NT2/D1 (cell line): Measurements from ENCODE around the gene AGAP1.

Source experiments
- SUZ12 ChIP-seq: IDR thresholded peaks from 2 replicates; pipeline ENCODE4 v1.6.1; 2011; ENCODE audit not compliant: insufficient read length, insufficient read depth; ENCODE audit errors: extremely low read depth
- YY1 ChIP-seq: IDR thresholded peaks from 2 replicates; pipeline ENCODE4 v1.6.1; 2011; ENCODE audit not compliant: insufficient read length, insufficient read depth
- ZNF274 ChIP-seq: IDR thresholded peaks from 2 replicates; pipeline ENCODE4 v1.6.1; 2011; ENCODE audit warnings: mild to moderate bottlenecking, low read depth, low read length

GRCh38 chr2:235518322-235519090, 24.7 kb downstream of the AGAP1 start:
- TF ChIP-seq SUZ12 = no peak
- no peak for TF ChIP-seq ZNF274
- TF ChIP-seq YY1 = no peak
